ENCODE data around the gene TNPO3. TPM values are rescaled to one million over a fixed set of nuclear protein-coding genes. Genes with fewer than 3 reads are reported as not detected.

Gene TNPO3
- total RNA-seq, 3 donors from 2014 or later, result 36.4 to 42.7 (median 36.6) TPM

- no peak overlapping the region for H3K27ac ChIP-seq
- no peaks in the 10 kb centered on the region for H3K9me3 ChIP-seq
- no peaks in the 10 kb centered on the region for H3K36me3 ChIP-seq
- DNase-seq (ENCODE audit: low spot score in 2 of 2), result no peak
- no peak for TF ChIP-seq POLR2A (IDR thresholded peaks at IDR 0.05)
- intact Hi-C loops (cut with DNase I; ENCODE audit: low total_unique reads), result no loop called here
- no peak overlapping the region for H3K4me3 ChIP-seq
- H3K27me3 ChIP-seq, result no peaks in the 10 kb centered on the region
- peaks cover 0 to 8% of the 10 kb centered on the region in 2 donors for H3K4me1 ChIP-seq
Measured at GRCh38 chr7:129098409-129099084, 43.6 kb upstream of the TNPO3 start.

GRCh38 chr7:129095258-129095657 lies 40.3 kb upstream of the TNPO3 start:
- TF ChIP-seq POLR2A (IDR thresholded peaks at IDR 0.05) (no peak), CTCF (IDR thresholded peaks at IDR 0.05) (no peak), POLR2AphosphoS5 (IDR thresholded peaks at IDR 0.05) (no peak)
- H3K9me3 ChIP-seq, result no peaks in the 10 kb centered on the region
- no peak overlapping the region for H3K27ac ChIP-seq
- no peaks in the 10 kb centered on the region for H3K27me3 ChIP-seq
- intact Hi-C loops (cut with DNase I; ENCODE audit: low total_unique reads), result no loop called here
- H3K36me3 ChIP-seq, result no peaks in the 10 kb centered on the region
- no peak overlapping the region for H3K4me3 ChIP-seq
- DNase-seq (ENCODE audit: low spot score in 2 of 2), result no peak
- no peaks in the 10 kb centered on the region for H3K4me1 ChIP-seq

GRCh38 chr7:129094501-129094900 lies 39.6 kb upstream of the TNPO3 start:
- TF ChIP-seq CTCF (IDR thresholded peaks at IDR 0.05), result no peak
- TF ChIP-seq POLR2AphosphoS5 (IDR thresholded peaks at IDR 0.05), result no peak
- no peak for TF ChIP-seq POLR2A (IDR thresholded peaks at IDR 0.05)
- Histone ChIP-seq H3K4me3 (no peak overlapping the region), H3K9me3 (no peaks in the 10 kb centered on the region), H3K36me3 (no peaks in the 10 kb centered on the region), H3K27me3 (no peaks in the 10 kb centered on the region), H3K27ac (no peak overlapping the region), H3K4me1 (no peaks in the 10 kb centered on the region)
- intact Hi-C loops (cut with DNase I; ENCODE audit: low total_unique reads), result no loop called here
- DNase-seq (ENCODE audit: low spot score in 2 of 2), result no peak

GRCh38 chr7:129093867-129094456 lies 39.1 kb upstream of the TNPO3 start:
- no peak for DNase-seq (ENCODE audit: low spot score in 2 of 2)
- intact Hi-C loops (cut with DNase I; ENCODE audit: low total_unique reads), result no loop called here
- Histone ChIP-seq H3K36me3 (no peaks in the 10 kb centered on the region), H3K9me3 (no peaks in the 10 kb centered on the region), H3K27ac (no peak overlapping the region), H3K27me3 (no peaks in the 10 kb centered on the region), H3K4me3 (no peak overlapping the region), H3K4me1 (no peaks in the 10 kb centered on the region)
- TF ChIP-seq POLR2AphosphoS5 (IDR thresholded peaks at IDR 0.05), result no peak
- TF ChIP-seq POLR2A (IDR thresholded peaks at IDR 0.05), result no peak
- TF ChIP-seq CTCF (IDR thresholded peaks at IDR 0.05), result no peak

- peak; percentile 67 to 91 (median 87) for TF ChIP-seq CTCF (IDR thresholded peaks at IDR 0.05)
- no peak for TF ChIP-seq POLR2A (IDR thresholded peaks at IDR 0.05)
- TF ChIP-seq POLR2AphosphoS5 (IDR thresholded peaks at IDR 0.05), result no peak
- Histone ChIP-seq H3K4me1 (no peaks in the 10 kb centered on the region), H3K4me3 (no peak overlapping the region), H3K9me3 (no peaks in the 10 kb centered on the region), H3K27ac (no peak overlapping the region), H3K27me3 (no peaks in the 10 kb centered on the region), H3K36me3 (no peaks in the 10 kb centered on the region)
- DNase-seq (ENCODE audit: low spot score in 2 of 2), result peak; percentile 54 to 80
- intact Hi-C loops (cut with DNase I; ENCODE audit: low total_unique reads), result no loop called here
Measured at GRCh38 chr7:129091484-129092002, 36.6 kb upstream of the TNPO3 start.

Data from breast epithelium (tissue), 4 donors.